HG03066 (cell line): ENCODE measurements around the gene HOXB9.

Source experiments
- ATAC-seq: cut with Tn5 transposase; IDR thresholded peaks from one replicate; pipeline ENCODE4 v1.9.1; 2021; ENCODE audit warnings: low read depth; ENCODE audit not compliant: unreplicated experiment

Gene HOXB9

GRCh38 chr17:48626245-48627117, at the start of gene HOXB9:
Gene HOXB9 (minus strand): TSS chr17:48626358. CDS start chr17:48626269, 89 bp downstream.
- no peak for ATAC-seq

- no peak for ATAC-seq
Measured at GRCh38 chr17:48672340-48672739, 46.2 kb upstream of the HOXB9 start.

GRCh38 chr17:48671697-48672171, 45.6 kb upstream of the HOXB9 start:
- ATAC-seq, result no peak

DNA sequence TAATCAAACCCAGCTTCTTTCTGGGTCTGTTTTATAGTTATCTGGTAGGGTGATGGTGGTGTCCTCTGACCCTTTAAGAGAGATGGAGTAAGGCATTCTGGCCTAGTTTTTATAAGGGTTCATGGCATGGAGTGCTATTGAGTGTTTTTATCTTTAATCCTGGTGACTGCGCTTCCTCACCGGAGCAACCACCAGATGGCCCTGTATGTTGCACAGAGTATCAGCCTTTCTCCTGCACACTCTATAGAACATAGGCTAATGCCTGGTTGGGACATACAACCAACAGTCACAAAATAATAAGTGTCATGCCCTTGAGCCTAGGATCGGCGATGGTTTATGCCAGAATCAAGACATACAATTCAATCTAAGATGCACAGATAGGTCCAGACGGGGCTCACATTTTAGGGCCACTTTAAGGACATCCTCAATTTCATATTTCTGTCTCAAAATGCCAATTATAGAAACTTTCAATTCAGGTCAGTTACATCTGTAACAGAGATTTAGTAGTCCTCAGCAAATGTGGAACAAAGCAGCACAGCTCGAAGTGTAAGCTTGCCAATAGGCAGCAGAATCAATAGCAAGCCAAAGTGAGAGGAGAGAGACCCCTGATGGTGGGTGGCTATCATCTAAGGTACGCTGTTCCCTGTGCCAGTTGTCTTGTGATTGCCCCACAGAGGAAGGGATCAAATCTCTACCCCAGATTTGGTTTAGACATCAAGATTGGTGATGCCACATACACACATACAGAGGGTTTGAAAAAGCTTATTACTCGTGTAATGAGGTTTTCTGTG, 37.2 kb upstream of the HOXB9 start:
- no peak for ATAC-seq

GRCh38 chr17:48655913-48656312, 29.8 kb upstream of the HOXB9 start:
- no peak for ATAC-seq

DNA sequence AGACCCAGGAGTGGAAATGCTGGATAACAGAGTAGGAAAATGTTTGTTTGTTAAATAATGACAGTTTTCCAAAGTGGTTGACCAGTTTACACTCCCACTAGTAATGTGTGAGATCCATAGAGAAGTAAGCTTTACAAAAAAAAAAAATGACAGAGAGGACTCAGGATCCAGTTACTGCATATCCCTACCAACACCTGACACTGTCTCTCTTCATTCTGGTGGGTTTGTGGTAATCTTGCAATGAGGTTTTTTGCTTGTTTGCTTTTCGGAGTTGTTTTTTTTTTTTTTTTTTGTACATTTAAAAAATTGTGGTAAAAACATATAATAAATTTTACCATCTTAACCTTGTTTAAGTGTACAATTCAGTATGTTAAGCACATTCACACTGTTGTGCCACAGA, 23.6 kb upstream of the HOXB9 start:
- ATAC-seq, result no peak

- ATAC-seq, result no peak
Measured at GRCh38 chr17:48647963-48648245, 21.7 kb upstream of the HOXB9 start.

- no peak for ATAC-seq
Measured at GRCh38 chr17:48647103-48647962, 21.2 kb upstream of the HOXB9 start.

- no peak for ATAC-seq
Measured at GRCh38 chr17:48646183-48647102, 20.3 kb upstream of the HOXB9 start.

GRCh38 chr17:48645639-48646182, 19.6 kb upstream of the HOXB9 start:
- no peak for ATAC-seq

DNA sequence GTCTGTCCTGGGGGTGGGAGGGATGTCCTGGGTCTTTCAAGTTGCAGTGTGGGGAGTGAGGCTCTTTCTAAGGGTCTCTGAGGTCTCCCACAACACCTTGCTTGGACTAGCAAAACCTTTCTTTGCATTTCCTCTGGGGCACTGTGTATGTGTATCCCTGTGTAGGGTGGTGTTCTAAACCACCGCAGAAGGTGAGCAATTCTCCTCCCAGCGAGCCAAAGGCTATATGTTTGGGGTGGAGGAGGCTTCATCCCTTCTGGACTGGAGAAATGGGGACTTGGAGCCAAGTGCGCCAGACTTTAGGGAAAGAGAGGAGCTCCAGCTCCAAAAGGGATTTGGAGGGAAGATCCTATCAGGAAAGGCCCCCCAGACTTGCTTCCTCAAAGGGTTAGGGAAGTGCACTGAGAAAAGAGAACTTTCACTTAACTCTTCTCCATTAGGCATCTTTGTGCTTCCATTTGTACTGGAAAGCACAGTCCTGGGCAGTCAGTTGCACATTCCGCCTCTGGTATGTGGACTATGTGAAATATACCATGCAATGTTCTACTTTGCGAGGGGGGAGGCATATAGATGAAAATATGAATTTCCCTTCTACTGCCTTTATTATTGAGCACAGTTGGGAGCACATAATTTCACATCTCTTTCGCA, 18.9 kb upstream of the HOXB9 start:
- no peak for ATAC-seq

DNA sequence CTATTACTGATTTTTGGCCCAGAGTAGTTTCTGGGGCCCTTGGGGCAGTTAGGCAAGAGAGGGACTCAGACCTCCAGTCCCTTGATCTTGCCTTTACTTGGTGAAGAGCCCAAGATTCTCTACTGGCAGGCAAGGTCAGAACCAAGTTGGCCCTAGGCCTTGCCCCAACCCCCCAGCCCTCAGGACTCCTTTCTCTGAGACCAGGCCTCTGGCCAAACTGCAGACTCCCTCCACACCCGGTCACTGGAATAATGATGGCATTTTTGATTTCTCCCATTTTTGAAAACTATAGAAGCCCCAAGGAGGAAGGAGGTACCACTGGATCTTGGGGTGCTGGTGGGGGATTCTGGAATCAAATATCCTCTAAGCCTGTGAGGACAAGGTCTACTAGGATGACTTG, 18.0 kb upstream of the HOXB9 start:
- no peak for ATAC-seq

GRCh38 chr17:48643697-48644012, 17.5 kb upstream of the HOXB9 start:
- ATAC-seq, result no peak

GRCh38 chr17:48642843-48643696, 16.9 kb upstream of the HOXB9 start:
- no peak for ATAC-seq

DNA sequence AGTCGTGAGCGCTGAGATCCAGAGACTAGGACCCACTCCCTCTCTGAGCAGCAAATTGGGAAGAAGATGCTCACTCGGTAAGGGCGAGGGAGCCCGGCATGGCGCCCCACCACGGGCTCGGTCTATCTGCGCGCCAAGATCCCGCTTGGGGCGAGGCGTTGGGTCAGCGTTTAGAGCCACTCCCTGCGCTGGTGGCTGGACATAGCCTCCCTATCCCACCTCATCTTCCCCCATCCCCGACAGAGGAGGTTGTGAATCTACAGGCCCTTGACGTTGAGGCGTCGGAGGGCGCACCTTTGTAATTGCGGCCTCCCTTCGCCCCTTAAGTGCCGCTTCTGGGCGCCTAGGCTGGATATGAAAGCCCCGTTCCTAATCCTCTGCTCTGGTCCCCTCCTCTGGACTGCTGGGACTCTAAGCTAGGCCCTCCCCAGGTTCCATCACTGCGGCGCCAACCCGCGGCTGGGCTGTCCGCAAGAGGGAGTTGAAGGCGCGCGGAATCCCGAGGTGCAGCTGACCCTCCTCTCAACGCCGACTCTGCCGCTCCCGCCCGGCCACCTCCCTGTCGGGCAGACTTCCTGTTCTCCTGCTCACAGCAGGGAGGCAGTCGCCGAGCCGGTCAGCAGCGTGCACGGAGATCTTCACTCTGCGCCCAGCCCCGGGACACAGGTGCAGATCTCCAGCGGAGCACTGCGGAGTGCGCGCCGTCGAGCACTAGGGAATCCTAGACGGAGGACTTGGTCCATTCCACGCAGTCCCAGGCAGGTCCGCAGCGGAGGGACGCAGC, 16.1 kb upstream of the HOXB9 start:
- no peak for ATAC-seq

DNA sequence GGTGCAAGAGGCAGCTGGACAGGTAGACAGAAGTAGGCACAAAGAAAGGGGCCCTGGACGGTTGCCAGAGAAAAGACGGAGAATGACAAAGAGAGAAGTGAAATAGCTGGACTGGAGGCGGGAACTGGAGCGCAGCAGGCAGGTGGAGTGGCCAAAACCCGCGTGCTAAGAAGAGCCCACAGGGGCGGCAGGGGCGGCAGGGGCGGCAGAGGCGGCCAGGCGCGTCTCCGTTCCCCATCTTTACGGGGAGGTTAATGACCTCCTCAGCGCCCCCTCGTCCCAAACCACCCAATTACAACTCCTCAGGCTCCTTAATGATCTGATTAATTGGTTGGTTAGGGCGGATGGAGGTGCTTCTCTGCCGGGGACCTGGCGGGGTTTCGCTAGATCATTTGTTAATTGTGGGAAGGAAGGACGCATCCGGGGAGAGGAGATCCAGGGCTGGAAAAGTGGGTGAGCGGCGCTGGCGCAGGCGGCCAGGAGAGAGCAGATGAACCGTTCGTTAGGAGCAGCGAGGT, 15.4 kb upstream of the HOXB9 start:
- ATAC-seq, result no peak

GRCh38 chr17:48640858-48641180, 14.7 kb upstream of the HOXB9 start:
- ATAC-seq, result no peak
